HG03457 (cell line): ENCODE measurements around the gene KLK11.

Source experiments
- ATAC-seq: cut with Tn5 transposase; IDR thresholded peaks from one replicate; pipeline ENCODE4 v1.9.1; 2021; ENCODE audit warnings: moderate number of reproducible peaks; ENCODE audit not compliant: unreplicated experiment

Gene KLK11, protein sequence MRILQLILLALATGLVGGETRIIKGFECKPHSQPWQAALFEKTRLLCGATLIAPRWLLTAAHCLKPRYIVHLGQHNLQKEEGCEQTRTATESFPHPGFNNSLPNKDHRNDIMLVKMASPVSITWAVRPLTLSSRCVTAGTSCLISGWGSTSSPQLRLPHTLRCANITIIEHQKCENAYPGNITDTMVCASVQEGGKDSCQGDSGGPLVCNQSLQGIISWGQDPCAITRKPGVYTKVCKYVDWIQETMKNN

GRCh38 chr19:51026554-51026831 lies at the start of gene KLK11:
KLK11 (minus strand) TSS chr19:51026616; CDS start chr19:51025631, 985 bp downstream.
- ATAC-seq: no peak

GRCh38 chr19:51075998-51076397 lies 49.6 kb upstream of the KLK11 start:
- ATAC-seq: no peak

DNA sequence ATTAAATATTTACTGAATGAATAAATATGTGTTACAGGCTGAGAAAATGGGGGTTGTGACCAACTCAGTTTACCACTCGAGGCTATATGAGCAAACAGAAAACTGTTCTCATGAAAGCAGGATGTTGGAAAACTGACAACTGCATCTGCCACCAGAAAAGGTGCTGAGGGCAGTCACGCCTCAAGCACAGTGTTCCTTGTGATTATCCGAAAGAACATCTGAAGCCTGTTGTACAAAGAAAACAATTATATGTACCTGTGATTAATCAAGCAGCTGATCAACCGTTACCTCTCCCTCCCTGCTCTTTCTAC lies 44.6 kb upstream of the KLK11 start:
- ATAC-seq: no peak

DNA sequence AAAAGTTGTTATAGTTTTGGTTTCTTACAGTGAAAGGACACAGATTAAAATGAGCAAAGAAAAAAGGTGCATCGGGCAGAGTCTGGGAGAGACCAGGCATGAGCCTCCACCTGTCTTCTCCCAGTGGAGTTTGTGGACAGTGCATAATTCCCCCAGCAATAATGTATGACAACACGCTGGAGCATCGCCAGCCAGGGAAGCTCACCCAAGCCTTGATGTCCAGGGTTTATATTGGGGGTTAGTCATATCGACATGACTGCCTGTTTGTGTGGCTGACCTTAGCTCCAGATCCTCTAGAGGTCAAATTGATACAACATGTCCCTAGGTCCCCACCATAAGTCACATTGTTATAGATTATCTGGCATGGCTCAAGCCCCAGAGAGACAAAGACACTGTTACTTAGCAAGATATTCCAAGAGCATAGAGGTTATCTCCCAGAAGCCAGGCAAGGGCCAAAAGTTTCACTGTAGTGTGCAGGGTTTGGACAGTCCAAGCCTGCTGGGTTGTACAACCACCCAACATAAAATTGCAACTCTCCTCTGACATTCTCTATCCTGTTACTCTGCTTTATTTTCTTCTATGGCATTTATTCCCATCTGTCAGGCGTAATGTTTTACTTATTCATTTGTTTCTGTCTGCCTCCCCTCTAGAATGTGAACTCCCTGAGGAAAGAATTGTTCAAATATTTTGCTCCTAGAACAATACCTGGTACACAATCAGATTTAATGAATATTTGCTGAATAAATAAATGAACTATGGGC lies 44.1 kb upstream of the KLK11 start:
- no peak for ATAC-seq

DNA sequence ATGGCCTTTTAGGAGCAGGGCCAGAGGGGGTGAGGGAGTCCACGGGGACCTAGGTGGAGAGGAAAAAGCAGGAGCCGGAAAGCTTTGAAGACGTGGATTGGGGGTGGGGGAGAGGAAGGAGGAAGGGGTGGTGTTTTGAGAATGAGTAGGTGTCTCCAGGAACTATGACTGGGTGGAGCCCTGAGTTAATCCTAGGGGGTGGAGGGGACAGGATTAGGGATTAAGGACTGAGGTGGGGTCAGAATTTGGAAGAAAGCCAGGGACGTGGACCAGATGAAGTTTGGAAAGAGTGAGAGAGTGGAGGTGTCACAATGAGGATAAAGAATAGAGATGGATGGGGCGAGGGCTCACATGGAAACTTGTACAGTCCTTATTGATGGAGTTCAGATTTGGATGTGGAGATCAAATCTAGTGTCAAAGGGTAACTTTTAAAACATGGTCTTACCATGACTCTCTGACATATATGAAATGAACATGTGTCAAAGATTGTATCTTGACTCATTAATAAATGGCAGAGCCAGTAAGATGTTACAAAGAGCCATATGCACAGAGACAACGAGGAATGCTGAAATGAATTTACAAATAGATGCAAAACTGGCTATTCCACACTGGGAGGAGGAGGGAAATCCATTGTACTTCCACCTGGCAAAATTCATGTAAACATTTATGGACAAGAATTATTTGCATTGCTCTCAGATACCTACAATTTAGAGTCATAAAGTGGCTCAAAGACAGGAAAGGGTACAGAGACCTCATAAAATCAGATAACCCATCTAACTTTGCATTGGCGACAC lies 40.2 kb upstream of the KLK11 start:
- no peak for ATAC-seq

GRCh38 chr19:51065221-51065960 lies 39.0 kb upstream of the KLK11 start:
- ATAC-seq: no peak

DNA sequence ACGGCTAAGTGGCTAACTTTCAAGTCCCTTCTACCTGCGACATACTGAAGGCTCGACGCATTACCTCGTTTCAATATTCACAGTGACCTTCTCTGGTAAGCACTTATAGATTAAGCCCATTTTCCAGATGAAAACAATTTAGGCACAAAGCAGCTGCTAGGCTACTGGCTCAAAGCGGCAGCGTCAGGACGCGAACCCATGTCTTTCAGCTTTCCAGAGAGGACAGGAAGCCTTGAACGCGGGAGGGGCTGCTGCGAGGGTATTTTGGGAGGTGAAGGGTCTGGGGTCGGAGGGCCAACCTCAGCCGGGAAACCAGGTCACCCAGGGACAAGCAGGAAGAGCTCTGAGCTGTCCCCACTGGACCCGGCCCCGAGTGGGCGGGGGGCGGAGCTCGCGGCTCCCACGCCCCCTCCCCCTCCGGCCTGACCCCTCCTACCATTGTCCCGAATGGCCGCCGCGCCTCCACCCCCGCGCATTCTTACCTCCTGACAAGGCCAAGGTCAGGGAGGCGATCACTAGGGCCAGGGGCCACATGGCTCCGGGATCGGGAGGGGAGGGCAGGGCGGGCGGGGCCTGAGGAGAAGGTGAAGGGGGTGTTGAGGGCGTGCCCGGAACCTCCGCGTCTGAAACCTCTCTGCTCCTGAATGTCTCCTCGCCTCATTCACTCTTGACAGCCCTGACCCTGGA lies 38.3 kb upstream of the KLK11 start, which contains the start of gene KLK13:
Gene KLK13 (minus strand): TSS at position 559 of the 687 bp plus-strand sequence. CDS start 25 bp downstream, at position 534.
- ATAC-seq: no peak

GRCh38 chr19:51063664-51064063 lies 37.2 kb upstream of the KLK11 start:
- ATAC-seq: no peak

GRCh38 chr19:51060973-51061372 lies 34.6 kb upstream of the KLK11 start:
- ATAC-seq: no peak

- no peak for ATAC-seq
Observed at GRCh38 chr19:51060336-51060735, 33.9 kb upstream of the KLK11 start.

DNA sequence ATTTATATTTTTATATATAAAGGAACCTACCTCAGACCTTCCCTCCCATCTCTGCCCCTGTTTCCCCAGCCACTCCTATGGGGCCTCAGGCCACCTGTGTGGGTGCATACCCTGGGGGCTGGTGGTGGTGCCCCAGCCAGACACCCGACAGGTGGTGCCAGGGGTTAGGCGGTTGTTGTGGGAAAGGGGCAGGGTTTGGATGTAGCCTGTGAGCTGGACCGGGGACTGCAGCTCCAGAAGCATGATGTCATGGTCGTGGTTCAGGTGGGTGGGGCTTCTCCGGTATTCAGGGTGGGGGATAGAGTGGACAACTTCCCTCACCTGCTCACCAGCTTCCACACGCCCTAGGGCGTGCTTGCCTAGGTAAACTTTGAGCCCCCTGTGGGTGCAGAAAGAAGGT lies 33.3 kb upstream of the KLK11 start:
- ATAC-seq: no peak

DNA sequence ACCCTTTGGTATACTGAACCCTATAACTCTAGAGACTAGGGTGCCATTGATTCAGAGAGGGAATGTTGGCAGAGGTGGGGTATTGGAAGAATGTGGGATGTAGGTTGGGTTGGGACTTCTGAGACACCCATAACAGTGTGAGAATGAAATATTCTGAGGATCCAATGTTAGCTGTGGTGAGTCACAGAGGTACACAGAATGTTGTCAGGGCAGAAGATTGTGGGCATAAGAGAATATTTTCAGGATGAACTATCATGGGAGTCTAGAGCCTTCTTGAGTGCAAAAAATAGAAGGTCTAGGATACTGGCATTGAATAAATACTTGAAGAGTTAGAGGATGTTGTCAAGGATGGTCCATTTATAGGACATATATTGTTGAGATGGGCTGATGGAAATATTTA lies 29.4 kb upstream of the KLK11 start:
- ATAC-seq: no peak

DNA sequence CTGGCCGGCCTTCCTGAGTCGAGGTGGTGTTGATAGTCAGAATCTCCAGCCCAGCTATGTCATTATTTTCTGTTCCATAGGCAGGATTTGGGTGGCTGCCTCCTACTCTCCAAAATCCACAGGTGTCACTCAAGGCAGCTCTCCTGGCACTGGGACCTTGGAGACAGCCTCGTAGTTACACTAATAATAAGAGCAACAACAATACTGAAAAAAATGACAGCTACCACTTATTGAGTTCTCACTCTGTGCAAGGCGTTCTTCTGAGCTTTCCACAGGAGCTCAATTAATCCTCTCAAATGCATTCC lies 20.6 kb upstream of the KLK11 start:
- no peak for ATAC-seq

- ATAC-seq: no peak
Observed at GRCh38 chr19:51044327-51044726, 17.9 kb upstream of the KLK11 start.

GRCh38 chr19:51043497-51043896 lies 17.1 kb upstream of the KLK11 start:
- no peak for ATAC-seq

- no peak for ATAC-seq
Observed at GRCh38 chr19:51040151-51040550, 13.7 kb upstream of the KLK11 start.

- ATAC-seq: no peak
Observed at GRCh38 chr19:51036519-51036918, 10.1 kb upstream of the KLK11 start.

DNA sequence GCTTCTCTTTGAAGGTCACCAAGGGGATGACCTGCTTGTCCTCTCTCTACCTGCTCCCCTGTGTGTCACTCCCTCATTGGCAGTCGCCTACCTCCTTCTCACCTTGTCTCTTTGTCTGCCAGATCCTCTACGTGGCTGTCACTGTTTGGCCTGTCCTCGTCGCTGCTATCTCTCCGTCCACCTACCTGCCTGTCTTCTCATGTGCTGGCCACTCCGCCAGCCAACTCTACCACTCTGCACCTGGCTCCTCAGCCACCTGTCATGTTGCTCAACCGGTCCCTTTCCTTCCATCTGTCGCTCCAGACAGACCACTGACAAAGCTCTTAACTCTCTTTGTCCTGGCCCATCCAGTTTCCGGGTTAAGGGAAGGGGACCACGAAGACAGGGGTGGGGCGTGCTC lies 8.3 kb upstream of the KLK11 start, which contains the start of gene KLK12:
Gene KLK12 (minus strand): TSS at position 299 of the 400 bp plus-strand sequence. CDS start 381 bp downstream, outside the sequence.
- ATAC-seq: no peak

DNA sequence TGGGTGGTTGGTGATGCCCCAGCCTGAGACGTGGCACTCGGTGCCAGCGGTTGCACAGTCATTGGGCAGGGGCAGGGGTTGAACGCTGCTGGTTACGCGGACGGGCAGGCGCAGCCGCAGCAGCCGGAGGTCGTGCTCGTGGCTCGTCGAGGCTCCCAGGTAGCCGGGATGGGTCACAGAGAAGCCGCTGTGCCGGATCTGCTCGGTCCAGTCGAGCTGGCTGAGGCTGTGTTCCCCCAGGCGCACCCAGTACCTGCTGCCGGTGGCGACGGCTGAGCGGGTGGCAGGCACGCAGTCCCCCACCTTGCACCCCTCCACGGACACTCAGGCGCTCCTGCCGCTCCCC lies 5.4 kb upstream of the KLK11 start:
- ATAC-seq: no peak

DNA sequence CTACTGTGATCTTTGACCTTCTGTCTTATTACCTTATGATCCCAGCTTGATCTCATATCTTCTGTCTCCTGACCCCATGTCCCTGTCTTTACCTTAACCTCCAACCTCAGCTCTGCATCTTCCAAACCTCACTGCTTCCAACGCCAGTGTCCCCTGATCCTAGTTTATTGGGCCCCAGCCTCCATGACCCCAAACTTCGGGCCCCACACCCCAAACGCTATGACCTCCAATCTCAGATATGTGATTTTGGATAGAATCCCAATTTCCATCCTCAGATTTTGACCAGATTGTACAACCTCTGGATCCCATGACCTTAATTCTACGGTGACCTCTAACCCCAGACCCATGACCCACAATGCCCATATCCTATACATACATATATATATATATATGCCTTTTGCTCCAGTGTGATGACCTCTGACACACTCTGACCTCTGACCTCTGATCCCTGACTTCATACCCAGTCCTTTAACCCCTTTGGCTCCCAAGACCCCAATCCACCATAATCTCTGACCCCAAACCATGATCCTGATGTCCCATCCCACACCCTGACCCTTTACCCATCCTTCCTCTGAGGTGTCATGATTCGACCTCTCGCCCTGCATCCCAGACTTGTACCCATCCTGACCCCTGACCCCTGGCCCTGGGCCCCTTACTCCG lies 4.9 kb upstream of the KLK11 start:
- ATAC-seq: no peak
